LNCaP clone FGC (cell line): Measurements from ENCODE around the gene SMPD1.

ENCODE experiments used
- DNase-seq: peaks from one replicate; pipeline ENCODE4 v3.0.0-alpha.2; 2011; ENCODE audit warnings: low read depth
- H3K4me3 ChIP-seq: 2 replicates; pipeline ENCODE4 v1.5.1; 2011; ENCODE audit warnings: mild to moderate bottlenecking, low read depth, low read length, control low read depth
- TF ChIP-seq, protein P1 (sequence below): IDR thresholded peaks from 2 replicates; pipeline ENCODE4 v1.5.1; 2012; ENCODE audit warnings: mild to moderate bottlenecking; ENCODE audit not compliant: control insufficient read depth, insufficient read depth; ENCODE audit errors: extremely low read depth

The SMPD1 gene

DNA sequence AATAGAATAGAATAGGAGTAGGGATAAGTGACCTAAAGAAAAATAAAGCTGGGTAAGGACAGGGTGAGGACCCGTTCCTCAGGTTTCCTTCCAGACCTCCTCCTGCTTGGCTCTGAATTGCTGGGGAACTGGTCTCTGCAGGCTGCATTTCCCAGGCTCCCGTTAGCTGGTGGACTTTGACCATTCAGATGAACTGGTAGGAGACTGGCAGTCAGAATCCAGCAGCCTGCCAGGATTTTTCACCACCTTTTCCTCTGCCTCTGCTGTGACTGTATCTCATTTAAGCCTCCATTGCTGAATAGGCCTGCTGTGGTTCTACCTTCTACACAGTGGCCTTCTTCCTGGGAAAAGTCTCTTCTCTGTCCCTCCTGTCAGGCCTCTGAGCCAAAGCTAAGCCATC, 24.6 kb upstream of the SMPD1 start:
- TF ChIP-seq, protein P1, sequence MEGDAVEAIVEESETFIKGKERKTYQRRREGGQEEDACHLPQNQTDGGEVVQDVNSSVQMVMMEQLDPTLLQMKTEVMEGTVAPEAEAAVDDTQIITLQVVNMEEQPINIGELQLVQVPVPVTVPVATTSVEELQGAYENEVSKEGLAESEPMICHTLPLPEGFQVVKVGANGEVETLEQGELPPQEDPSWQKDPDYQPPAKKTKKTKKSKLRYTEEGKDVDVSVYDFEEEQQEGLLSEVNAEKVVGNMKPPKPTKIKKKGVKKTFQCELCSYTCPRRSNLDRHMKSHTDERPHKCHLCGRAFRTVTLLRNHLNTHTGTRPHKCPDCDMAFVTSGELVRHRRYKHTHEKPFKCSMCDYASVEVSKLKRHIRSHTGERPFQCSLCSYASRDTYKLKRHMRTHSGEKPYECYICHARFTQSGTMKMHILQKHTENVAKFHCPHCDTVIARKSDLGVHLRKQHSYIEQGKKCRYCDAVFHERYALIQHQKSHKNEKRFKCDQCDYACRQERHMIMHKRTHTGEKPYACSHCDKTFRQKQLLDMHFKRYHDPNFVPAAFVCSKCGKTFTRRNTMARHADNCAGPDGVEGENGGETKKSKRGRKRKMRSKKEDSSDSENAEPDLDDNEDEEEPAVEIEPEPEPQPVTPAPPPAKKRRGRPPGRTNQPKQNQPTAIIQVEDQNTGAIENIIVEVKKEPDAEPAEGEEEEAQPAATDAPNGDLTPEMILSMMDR: no peak
- DNase-seq: no peak
- H3K4me3 ChIP-seq: no peak overlapping the region

DNA sequence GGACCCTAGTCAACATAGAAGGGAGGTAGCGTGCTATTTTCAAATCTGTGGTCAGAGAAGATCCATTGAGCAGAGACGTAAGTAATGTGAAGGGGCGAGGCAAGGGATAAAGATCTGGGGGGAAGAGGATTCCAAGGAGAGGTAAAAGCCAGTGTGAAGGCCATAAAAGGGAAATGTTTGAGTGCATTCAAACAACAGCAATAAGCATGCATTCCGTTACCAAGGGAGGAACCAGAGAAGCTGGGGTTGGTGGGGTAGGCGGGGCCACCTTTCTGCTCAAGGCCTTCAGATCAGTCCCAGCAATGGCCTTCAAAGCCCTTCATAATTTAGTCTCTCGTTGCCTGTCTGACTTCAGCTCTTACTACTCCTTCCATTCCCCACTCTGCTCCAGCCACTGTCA, 18.4 kb upstream of the SMPD1 start:
- TF ChIP-seq, protein P1: no peak
- H3K4me3 ChIP-seq: no peak overlapping the region
- DNase-seq: no peak

DNA sequence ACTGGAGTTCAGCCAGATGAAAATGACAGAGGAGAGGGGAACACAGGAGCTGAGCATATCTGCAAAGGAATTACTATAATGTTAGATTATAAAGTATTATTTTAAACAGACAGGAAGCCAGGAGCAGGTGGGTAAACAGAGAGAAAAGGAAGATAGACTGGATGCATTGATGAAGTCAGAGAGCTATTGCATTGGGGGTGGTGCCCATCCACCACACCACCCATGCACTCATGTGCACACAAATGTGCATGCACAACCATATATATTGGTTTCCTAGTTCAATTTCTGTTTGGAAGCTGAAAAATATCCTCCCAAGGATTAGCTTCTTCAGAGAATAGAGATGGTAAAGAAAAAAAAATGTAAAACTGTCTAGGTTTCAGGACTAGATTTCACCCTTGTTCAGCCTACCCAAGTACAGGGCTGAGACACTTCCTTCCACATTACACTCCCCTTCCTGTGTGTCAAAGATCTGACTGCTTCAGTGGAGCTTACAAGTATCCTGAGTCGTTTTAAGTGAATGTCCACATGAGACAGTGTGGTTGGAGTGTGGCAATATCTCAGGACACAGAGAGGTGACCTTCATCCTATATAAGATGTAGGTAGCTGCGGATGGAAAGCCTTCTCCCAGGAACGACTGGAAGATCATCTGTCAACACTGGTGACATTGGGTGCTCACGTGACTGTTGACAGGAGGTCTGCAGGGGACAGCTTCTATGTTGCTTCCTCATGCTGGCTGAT, 12.2 kb upstream of the SMPD1 start:
- DNase-seq: no peak

DNA sequence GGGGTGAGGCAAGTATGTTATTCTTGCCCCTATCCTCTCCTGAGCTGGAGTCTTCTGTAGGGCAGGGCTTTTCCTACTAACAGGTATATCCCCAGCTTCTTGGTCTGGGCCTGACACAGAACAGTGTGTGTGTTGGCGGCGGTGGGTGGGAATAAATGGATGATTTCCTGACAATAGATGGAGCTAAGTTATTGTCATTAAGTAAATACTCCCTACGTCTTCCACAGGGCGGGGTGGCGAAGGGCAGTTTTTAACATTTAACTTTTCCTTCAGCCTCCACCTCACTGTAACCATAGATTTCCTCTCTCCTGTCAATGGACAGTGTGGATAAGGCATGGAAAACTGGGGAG, 11.7 kb upstream of the SMPD1 start:
- TF ChIP-seq, protein P1: no peak
- no peak for DNase-seq

More for the DNA sequence above, 12.2 kb upstream of the SMPD1 start:
- TF ChIP-seq, protein P1: no peak
- no peak overlapping the region for H3K4me3 ChIP-seq

DNA sequence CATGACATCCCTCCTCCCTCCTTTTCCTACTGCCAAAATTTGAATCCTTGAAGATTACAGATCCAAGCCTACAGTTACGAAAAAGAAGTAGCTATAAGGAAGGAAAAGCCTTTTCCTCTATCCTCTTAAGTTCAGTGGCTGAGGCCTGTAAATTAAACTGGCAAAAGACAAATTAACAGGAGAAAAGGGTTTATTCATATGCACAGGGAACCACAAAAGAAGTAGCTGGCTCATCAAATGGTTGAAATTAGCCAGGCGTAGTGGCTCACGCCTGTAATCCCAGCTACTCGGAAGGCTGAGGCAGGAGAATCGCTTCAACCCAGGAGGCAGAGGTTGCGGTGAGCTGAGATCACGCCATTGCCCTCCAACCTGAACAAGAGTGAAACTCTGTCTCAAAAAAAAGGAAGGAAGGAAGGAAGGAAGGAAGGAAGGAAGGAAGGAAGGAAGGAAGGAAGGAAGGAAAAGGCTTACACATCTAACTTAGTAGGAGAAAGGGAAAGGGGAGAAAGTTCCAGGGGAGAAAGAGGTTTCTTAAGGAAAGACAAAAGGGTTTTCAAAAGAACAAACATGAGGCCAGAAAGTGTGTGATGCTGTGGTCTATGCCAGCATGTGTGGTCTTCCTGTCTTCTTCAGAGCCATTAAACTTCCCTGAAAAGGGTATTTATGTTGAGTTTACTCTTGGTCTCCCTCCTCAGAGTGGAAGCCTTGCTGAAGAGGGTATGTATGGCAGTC, 5.1 kb upstream of the SMPD1 start:
- no peak overlapping the region for H3K4me3 ChIP-seq
- TF ChIP-seq, protein P1: no peak
- DNase-seq: no peak

More for the DNA sequence above, 11.7 kb upstream of the SMPD1 start:
- no peak overlapping the region for H3K4me3 ChIP-seq

DNA sequence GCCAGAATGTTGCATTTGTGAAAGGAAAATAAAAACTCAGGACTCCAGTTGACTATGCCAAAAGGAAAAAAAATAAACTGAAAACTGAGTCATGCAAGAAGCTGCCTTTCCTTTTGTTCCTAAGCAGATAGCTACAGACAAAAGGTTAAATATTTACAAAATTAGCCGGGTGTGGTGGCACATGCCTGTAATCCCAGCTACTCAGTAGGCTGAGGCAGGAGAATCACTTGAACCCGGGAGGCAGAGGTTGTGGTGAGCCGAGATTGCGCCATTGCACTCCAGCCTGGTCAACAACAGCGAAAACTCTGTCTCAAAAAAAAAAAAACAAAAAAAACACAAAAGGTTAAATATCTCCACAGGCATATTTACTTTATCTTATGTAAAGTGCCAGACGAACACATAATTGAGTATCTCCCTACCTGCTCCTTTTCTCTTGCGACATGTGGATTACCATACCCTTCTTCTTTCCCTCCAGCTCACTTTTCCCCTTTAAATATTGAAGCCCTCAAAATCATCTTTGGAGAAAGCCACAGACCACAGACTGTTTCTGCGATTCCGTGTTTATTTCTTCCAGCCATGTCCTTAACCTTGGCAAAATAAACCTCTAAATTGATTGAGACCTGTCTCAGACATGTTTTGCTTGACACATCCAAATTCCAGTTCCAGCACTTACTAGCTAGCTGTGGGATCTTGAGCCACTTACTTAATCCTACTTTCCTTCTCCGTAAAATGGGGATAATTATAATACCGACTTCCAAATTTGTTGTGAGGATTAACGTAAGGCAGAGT, 2.3 kb upstream of the SMPD1 start:
- no peak overlapping the region for H3K4me3 ChIP-seq
- TF ChIP-seq, protein P1: no peak
- DNase-seq: no peak
